Left ventricle myocardium inferior (tissue), 1 donor: Measurements from ENCODE around the gene SYT15. TPM values are rescaled to one million over a fixed set of nuclear protein-coding genes. Genes with fewer than 3 reads are reported as not detected.

Source experiments
- DNase-seq: peaks from one replicate; pipeline ENCODE4 v3.0.0-alpha.2; 2020
- H3K27ac ChIP-seq: fragments of 200-600 bp; replicated peaks from 2 replicates; pipeline ENCODE4 v1.8.0; 2021
- H3K27me3 ChIP-seq: fragments of 200-600 bp; 2 replicates; pipeline ENCODE4 v1.8.0; 2021; ENCODE audit warnings: low read depth
- H3K36me3 ChIP-seq: fragments of 200-600 bp; 2 replicates; pipeline ENCODE4 v1.8.0; 2021
- H3K4me1 ChIP-seq: fragments of 200-600 bp; 2 replicates; pipeline ENCODE4 v1.8.0; 2021
- H3K4me3 ChIP-seq: fragments of 200-600 bp; 2 replicates; pipeline ENCODE4 v1.8.0; 2021; ENCODE audit warnings: mild to moderate bottlenecking, moderate library complexity
- H3K9me3 ChIP-seq: fragments of 200-600 bp; replicated peaks from 2 replicates; pipeline ENCODE4 v1.8.0; 2021
- intact Hi-C: fragments of 100-400 bp; cut with micrococcal nuclease; formaldehyde crosslinking; loops from one replicate; pipeline ENCODE4 v1.11.0; 2022
- total RNA-seq: library from RNA; stranded (reverse); fragmentation: NEBNext Ultra II Directional; extraction: Animal tissue kit (Norgen Biotek cat#: 25700); gene quantifications from one replicate; pipeline ENCODE4 v1.2.1, GENCODE V29; 2021
- TF ChIP-seq, protein P1 (sequence below): fragments of 200-600 bp; IDR thresholded peaks from 2 replicates; pipeline ENCODE4 v1.8.0; 2021; ENCODE audit warnings: antibody characterized with exemption, mild to moderate bottlenecking, borderline replicate concordance
- donor health status: DM: no; HTN: yes; CAD: no; lungs with severe emphysema.

Gene SYT15
- total RNA-seq, 1 donor from 2014 or later, result 1.9 TPM

- Histone ChIP-seq H3K4me3 (no peak overlapping the region), H3K9me3 (no peaks in the 10 kb centered on the region), H3K27me3 (peaks cover 97% of the 10 kb centered on the region), H3K4me1 (peaks cover 5% of the 10 kb centered on the region), H3K27ac (no peak overlapping the region), H3K36me3 (no peaks in the 10 kb centered on the region)
- intact Hi-C loops, result no loop called here
- TF ChIP-seq, protein P1, sequence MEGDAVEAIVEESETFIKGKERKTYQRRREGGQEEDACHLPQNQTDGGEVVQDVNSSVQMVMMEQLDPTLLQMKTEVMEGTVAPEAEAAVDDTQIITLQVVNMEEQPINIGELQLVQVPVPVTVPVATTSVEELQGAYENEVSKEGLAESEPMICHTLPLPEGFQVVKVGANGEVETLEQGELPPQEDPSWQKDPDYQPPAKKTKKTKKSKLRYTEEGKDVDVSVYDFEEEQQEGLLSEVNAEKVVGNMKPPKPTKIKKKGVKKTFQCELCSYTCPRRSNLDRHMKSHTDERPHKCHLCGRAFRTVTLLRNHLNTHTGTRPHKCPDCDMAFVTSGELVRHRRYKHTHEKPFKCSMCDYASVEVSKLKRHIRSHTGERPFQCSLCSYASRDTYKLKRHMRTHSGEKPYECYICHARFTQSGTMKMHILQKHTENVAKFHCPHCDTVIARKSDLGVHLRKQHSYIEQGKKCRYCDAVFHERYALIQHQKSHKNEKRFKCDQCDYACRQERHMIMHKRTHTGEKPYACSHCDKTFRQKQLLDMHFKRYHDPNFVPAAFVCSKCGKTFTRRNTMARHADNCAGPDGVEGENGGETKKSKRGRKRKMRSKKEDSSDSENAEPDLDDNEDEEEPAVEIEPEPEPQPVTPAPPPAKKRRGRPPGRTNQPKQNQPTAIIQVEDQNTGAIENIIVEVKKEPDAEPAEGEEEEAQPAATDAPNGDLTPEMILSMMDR, result no peak
- DNase-seq, result no peak
Measured at GRCh38 chr10:46540412-46541016, 38.4 kb upstream of the SYT15 start.

GRCh38 chr10:46541017-46541661 is 37.8 kb upstream of the SYT15 start:
- Histone ChIP-seq H3K36me3 (no peaks in the 10 kb centered on the region), H3K4me3 (peak overlapping the region; percentile 46), H3K4me1 (peaks cover 5% of the 10 kb centered on the region), H3K27me3 (peaks cover 97% of the 10 kb centered on the region), H3K9me3 (no peaks in the 10 kb centered on the region), H3K27ac (no peak overlapping the region)
- intact Hi-C loops, result no loop called here
- peak; percentile 37 for DNase-seq
- TF ChIP-seq, protein P1, result peak; percentile 57

GRCh38 chr10:46541735-46542566 is 37.0 kb upstream of the SYT15 start:
- TF ChIP-seq, protein P1, result no peak
- no peaks in the 10 kb centered on the region for H3K36me3 ChIP-seq
- intact Hi-C loops, result no loop called here
- H3K4me3 ChIP-seq, result no peak overlapping the region
- peaks cover 5% of the 10 kb centered on the region for H3K4me1 ChIP-seq
- DNase-seq, result peak; percentile 12
- H3K27me3 ChIP-seq, result peaks cover 97% of the 10 kb centered on the region
- no peak overlapping the region for H3K27ac ChIP-seq
- no peaks in the 10 kb centered on the region for H3K9me3 ChIP-seq

DNA sequence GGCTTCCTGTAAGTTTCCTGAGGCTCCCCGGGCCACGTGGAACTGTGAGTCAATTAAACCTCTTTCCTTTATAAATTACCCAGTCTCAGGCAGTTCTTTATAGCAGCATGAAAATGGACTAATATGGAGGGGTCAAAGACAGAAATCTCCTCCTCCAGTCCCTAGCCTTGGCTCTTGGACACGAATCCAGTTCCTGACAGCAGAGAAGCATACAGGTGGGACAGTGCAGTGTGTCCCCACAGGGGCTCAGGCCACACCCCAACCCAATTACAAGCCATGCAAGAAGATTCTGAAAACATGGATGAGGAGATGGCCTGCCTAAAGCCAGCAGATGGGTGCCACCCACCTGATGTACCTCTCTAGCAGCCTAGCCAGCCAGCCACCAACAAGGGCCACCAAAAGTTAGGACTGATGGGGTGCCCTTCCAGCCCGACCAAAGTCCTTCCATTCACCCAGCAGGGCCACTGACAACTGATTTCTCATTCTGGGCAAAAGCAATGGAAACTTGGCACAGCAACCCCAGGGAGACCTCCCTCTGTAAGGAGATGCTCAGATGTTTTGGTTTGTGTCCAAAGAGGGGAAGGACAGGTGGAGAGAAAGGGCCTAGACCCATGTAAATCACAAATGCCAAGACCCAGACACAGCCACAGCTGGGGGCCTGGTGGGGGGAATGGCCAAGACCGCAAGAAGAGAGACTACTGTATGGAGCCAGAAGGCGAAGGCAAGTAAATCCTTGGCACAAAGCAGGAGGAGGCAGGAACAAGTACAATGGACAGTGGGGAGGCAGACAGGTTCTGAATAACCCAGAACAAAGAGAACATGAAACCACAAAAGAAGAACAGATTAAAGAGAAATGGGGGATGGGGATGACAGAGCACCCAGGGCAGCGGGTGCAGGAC is 36.1 kb upstream of the SYT15 start:
- DNase-seq, result peak; percentile 11
- Histone ChIP-seq H3K4me3 (no peak overlapping the region), H3K9me3 (no peaks in the 10 kb centered on the region), H3K36me3 (no peaks in the 10 kb centered on the region), H3K4me1 (peaks cover 5% of the 10 kb centered on the region), H3K27me3 (peaks cover 98% of the 10 kb centered on the region), H3K27ac (no peak overlapping the region)
- TF ChIP-seq, protein P1, result no peak
- intact Hi-C loops, result no loop called here
